GM12878 (cell line): Measurements from ENCODE around the gene MAST4. TPM values are rescaled to one million over a fixed set of nuclear protein-coding genes. Genes with fewer than 3 reads are reported as not detected.

ENCODE experiments used
- CBFB ChIP-seq: IDR thresholded peaks from 2 replicates; pipeline ENCODE4 v1.6.1; 2016; ENCODE audit warnings: antibody characterized with exemption, low read depth
- CBX3 ChIP-seq: fragments of 200-600 bp; sonication (generic); IDR thresholded peaks from 2 replicates; pipeline ENCODE4 v1.6.1; 2016; ENCODE audit warnings: low read depth, borderline replicate concordance
- CBX5 ChIP-seq: sonication (generic); IDR thresholded peaks from 2 replicates; pipeline ENCODE4 v1.6.1; 2016; ENCODE audit warnings: low read depth, moderate library complexity, mild to moderate bottlenecking, inconsistent platforms
- ETV6 ChIP-seq, 2 experiments: fragments of 450-650 bp in 1 of 2; IDR thresholded peaks in 1 of 2; conservative IDR thresholded peaks in 1 of 2; 2 replicates each; pipeline ENCODE4 v1.6.1; 2014; ENCODE audit warnings: antibody characterized with exemption in 1 of 2, borderline replicate concordance in 1 of 2, low read depth in 1 of 2, mild to moderate bottlenecking in 1 of 2, moderate library complexity in 1 of 2
- EZH2 ChIP-seq: IDR thresholded peaks from 2 replicates; pipeline ENCODE4 v1.6.1; 2012; ENCODE audit warnings: low read depth, mild to moderate bottlenecking, control low read depth, inconsistent platforms, low read length, borderline replicate concordance; ENCODE audit not compliant: control insufficient read depth
- FOS ChIP-seq: IDR thresholded peaks from 3 replicates; pipeline ENCODE4 v1.6.1; 2011; ENCODE audit warnings: borderline replicate concordance; ENCODE audit not compliant: insufficient read length; ENCODE audit errors: extremely low read depth
- GABPA ChIP-seq: IDR thresholded peaks from 2 replicates; pipeline ENCODE4 v1.6.1; 2014; ENCODE audit warnings: antibody characterized with exemption, low read depth, mild to moderate bottlenecking, inconsistent platforms
- HDAC6 ChIP-seq: fragments of 200-600 bp; sonication (generic); IDR thresholded peaks from one replicate; pipeline ENCODE4 v1.8.0; 2017; ENCODE audit warnings: antibody characterized with exemption; ENCODE audit not compliant: unreplicated experiment
- HSF1 ChIP-seq: fragments of 150-350 bp; IDR thresholded peaks from 2 replicates; pipeline ENCODE4 v1.6.1; 2014; ENCODE audit warnings: mild to moderate bottlenecking, low read depth, low read length
- IRF3 ChIP-seq: fragments of 450-650 bp; IDR thresholded peaks from 2 replicates; pipeline ENCODE4 v1.6.1; 2014; ENCODE audit warnings: mild to moderate bottlenecking
- MTA3 ChIP-seq: IDR thresholded peaks from 2 replicates; pipeline ENCODE4 v1.6.1; 2012; ENCODE audit warnings: low read length, inconsistent platforms, borderline replicate concordance
- NFXL1 ChIP-seq: fragments of 450-650 bp; IDR thresholded peaks from 2 replicates; pipeline ENCODE4 v1.6.1; 2017; ENCODE audit warnings: antibody characterized with exemption, mild to moderate bottlenecking, borderline replicate concordance
- NR2F1 ChIP-seq: fragments of 450-650 bp; conservative IDR thresholded peaks from 2 replicates; pipeline ENCODE4 v1.6.1; 2017; ENCODE audit warnings: mild to moderate bottlenecking
- PAX5 ChIP-seq: IDR thresholded peaks from 2 replicates; pipeline ENCODE4 v1.6.1; 2011; ENCODE audit warnings: low read depth, low read length, borderline replicate concordance
- POLR2A ChIP-seq: IDR thresholded peaks from 2 replicates; pipeline ENCODE4 v1.6.1; 2011; ENCODE audit warnings: low read depth, mild to moderate bottlenecking, low read length
- POLR2AphosphoS5 ChIP-seq: IDR thresholded peaks from 2 replicates; pipeline ENCODE4 v1.6.1; 2011; ENCODE audit warnings: mild to moderate bottlenecking, low read length, inconsistent platforms
- RB1 ChIP-seq: fragments of 450-650 bp; formaldehyde crosslinking; IDR thresholded peaks from 2 replicates; pipeline ENCODE4 v1.6.1; 2017; ENCODE audit warnings: mild to moderate bottlenecking, borderline replicate concordance
- RBBP5 ChIP-seq: fragments of 200-600 bp; sonication (generic); conservative IDR thresholded peaks from 2 replicates; pipeline ENCODE4 v1.6.1; 2016
- RELB ChIP-seq: fragments of 450-650 bp; IDR thresholded peaks from 2 replicates; pipeline ENCODE4 v1.6.1; 2017; ENCODE audit warnings: low read depth, mild to moderate bottlenecking, moderate library complexity
- RFX5 ChIP-seq: IDR thresholded peaks from 2 replicates; pipeline ENCODE4 v1.6.1; 2011; ENCODE audit warnings: low read depth, low read length, improper control_type of control experiment
- SPI1 ChIP-seq: IDR thresholded peaks from 2 replicates; pipeline ENCODE4 v1.6.1; 2011; ENCODE audit warnings: low read depth, mild to moderate bottlenecking, low read length, moderate library complexity, borderline replicate concordance; ENCODE audit not compliant: insufficient read depth
- SRF ChIP-seq, 2 experiments: IDR thresholded peaks; 2 replicates each; pipeline ENCODE4 v1.6.1; 2011; ENCODE audit warnings: low read depth in 2 of 2, low read length in 2 of 2, mild to moderate bottlenecking in 1 of 2, moderate library complexity in 1 of 2
- STAT3 ChIP-seq: IDR thresholded peaks from 2 replicates; pipeline ENCODE4 v1.6.1; 2011; ENCODE audit warnings: low read depth, low read length, improper control_type of control experiment
- SUPT20H ChIP-seq: IDR thresholded peaks from 2 replicates; pipeline ENCODE4 v1.6.1; 2011; ENCODE audit warnings: low read depth, mild to moderate bottlenecking, low read length, moderate library complexity, borderline replicate concordance; ENCODE audit not compliant: control insufficient read depth
- WRNIP1 ChIP-seq: IDR thresholded peaks from 2 replicates; pipeline ENCODE4 v1.6.1; 2011; ENCODE audit warnings: low read depth, low read length, improper control_type of control experiment, borderline replicate concordance
- polyA plus RNA-seq, 11 experiments: library from polyadenylated mRNA; depleted of rRNA in 4 of 11; unstranded in 6 of 11; stranded (reverse) in 5 of 11; fragments of >200 nt; fragmentation: Nextera tagmentation in 4 of 11; fragmentation: Illumina TruSeq in 1 of 11; extraction: Ambion mirVana in 4 of 11; extraction: Trizol in 1 of 11; gene quantifications; 1 replicate in 1 of 11; 2 replicates in 10 of 11; pipeline versions ENCODE4 v1.2.1 to v1.2.3, GENCODE V29; 2011 to 2016; ENCODE audit warnings: inconsistent platforms in 2 of 11, missing spikeins in 2 of 11, low read depth in 1 of 11
- total RNA-seq, 4 experiments: library from RNA; depleted of rRNA in 3 of 4; stranded (reverse); fragments of >200 nt in 3 of 4; fragmentation: Illumina TruSeq in 1 of 4; extraction: Trizol in 1 of 4; gene quantifications; 2 replicates each; pipeline versions ENCODE4 v1.2.1 to v1.2.3, GENCODE V29; 2013 to 2021

The MAST4 gene
- total and polyA plus RNA-seq, 10 of the 15 experiments (the other 5 are each of a cell fraction or from before 2014, with no cell fraction given): 0.02 to 1.6 (median 0.29) TPM; not detected in 1

- TF ChIP-seq EZH2 (0 out of 2 replicates have a peak, but pooled peaks have one; percentile 84), NR2F1 (peak; percentile 93), HDAC6 (no peak), RFX5 (no peak), CBX5 (no peak), NFXL1 (no peak), IRF3 (no peak), HSF1 (no peak), POLR2AphosphoS5 (no peak), FOS (no peak), ETV6 (conservative IDR thresholded peaks at IDR 0.05 in 1 of 2, IDR thresholded peaks at IDR 0.05 in 1 of 2; ENCODE audit: borderline replicate concordance in 1 of 2, low read depth in 1 of 2) (peak in 1 of 2 experiments; percentile 55; a peak in 1 of 4 replicates), RELB (no peak), GABPA (peak; percentile 69), SPI1 (no peak), RB1 (no peak), MTA3 (peak; percentile 85; the same call in 1 of the 2 replicates), PAX5 (peak; percentile 97), POLR2A (no peak), SRF (IDR thresholded peaks at IDR 0.05; ENCODE audit: low read depth in 2 of 2, low read length in 2 of 2) (0 out of 4 replicates have a peak, but pooled peaks of 1 of the 2 experiments have one; percentile 30), STAT3 (no peak), WRNIP1 (no peak), RBBP5 (no peak), CBFB (peak; percentile 94), CBX3 (no peak), SUPT20H (no peak)
Measured at GRCh38 chr5:66840511-66841013, 244.4 kb downstream of the MAST4 start (continued).
